ENCODE measurements around the gene UBE2I.

- TF ChIP-seq POLR2AphosphoS5 (IDR thresholded peaks at IDR 0.05; ENCODE audit: low read depth, low read length) (no peak), POLR2A (IDR thresholded peaks at IDR 0.05; ENCODE audit: low read depth, low read length) (no peak), TAF1 (IDR thresholded peaks at IDR 0.05; ENCODE audit: borderline replicate concordance, low read depth, low read length) (no peak)
Observed at GRCh38 chr16:1371054-1371978, 61.9 kb downstream of the UBE2I start.

All from GM12892 (cell line).